GM21447 (cell line): ENCODE results near the gene KLK5.
"Not testable (repeated sequence)": the region's sequence is repeated elsewhere in the genome, so short reads cannot be mapped to it uniquely, and the experiment has no call there.

Experiments
- ATAC-seq: cut with Tn5 transposase; IDR thresholded peaks from one replicate; pipeline ENCODE4 v1.9.1; 2021; ENCODE audit not compliant: unreplicated experiment

Gene KLK5, protein sequence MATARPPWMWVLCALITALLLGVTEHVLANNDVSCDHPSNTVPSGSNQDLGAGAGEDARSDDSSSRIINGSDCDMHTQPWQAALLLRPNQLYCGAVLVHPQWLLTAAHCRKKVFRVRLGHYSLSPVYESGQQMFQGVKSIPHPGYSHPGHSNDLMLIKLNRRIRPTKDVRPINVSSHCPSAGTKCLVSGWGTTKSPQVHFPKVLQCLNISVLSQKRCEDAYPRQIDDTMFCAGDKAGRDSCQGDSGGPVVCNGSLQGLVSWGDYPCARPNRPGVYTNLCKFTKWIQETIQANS

DNA sequence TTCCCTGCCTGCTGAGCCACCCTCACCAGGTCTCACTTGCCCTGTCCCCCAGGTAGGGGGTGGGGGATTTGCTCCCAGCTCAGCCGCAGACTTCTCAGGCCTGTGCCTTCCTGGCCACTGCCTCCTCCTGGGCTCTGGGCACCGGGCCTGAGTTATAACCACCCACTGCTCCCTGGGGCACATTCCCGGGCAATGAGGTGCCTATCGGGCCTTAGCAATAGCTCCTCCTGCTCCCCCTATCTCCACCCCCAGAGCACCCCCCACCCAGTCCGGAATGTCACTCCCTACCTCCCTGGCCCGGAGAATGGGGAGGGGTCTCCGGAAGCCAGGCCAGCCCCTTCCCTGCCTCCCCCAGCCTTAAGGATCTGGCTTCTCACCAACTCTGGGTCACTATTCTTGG lies at the start of gene KLK5:
KLK5 (minus strand) TSS at position 129 of the 400 bp plus-strand sequence. CDS start 381 bp downstream, outside the sequence.
- ATAC-seq = no peak

DNA sequence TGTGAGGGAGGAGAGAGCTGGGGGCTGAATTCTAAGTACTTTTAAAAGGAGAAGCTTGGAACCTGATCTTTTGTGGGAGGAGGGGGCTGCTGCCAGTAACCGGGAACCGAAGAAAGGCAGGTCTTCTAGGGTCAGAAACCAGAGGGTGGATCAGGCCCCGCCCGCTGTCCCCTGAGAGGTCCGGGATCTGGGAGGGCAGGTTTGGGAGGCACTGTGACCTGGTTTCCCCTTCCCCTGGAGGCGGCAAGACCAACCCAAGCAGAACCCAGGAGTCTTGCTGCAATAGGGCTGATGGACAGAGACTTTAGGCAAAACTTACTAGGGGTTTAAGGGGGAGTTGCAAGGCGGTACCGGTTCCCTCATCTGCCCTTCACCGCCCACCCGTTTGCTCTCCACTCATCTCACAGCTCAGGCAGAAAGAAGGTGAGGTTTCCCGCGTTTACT lies 49.3 kb upstream of the KLK5 start:
- no peak for ATAC-seq

- no peak for ATAC-seq
Observed at GRCh38 chr19:51001515-51001914, 48.7 kb upstream of the KLK5 start, which contains the start of gene KLK8. Gene KLK8 (minus strand): TSS chr19:51001604. CDS start chr19:51001167, 437 bp downstream.

DNA sequence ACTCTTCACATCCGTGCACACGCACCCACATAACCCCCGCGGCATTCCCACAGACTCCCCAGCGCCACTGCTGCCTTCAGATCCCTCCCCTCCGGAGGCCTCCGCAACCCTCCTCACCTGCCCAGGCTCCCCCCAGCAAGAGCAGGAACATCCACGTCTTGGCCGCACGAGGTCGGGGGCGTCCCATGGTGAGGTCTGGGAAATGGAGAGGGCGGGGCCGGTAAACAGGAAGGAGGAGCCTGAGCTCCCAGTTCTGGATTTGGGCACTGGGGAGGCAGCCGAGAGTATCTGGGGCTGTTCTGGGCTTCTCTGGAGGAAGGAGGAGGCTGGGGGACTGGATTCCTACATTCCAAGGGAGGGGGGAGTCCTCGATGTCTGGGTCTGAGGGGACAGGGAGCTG lies 48.1 kb upstream of the KLK5 start:
- no peak for ATAC-seq

DNA sequence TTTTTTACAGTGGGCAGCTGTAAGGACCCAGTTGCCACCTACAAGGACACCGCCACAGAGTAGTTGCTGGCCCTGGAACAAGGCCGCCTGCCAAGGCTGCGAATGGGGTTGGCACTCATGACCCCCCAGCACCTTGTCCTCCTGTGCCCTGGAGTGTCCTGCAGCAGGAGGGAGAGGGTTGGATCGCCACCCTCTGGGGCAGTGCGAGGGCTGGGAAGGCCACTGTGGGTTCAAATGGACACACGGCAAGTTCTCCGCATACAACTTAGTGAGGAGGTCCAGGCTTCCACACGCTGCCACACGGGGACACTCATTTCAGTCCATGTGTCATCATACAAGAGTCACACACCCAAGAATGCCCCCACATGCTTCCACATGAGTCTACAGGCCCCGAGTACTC lies 47.6 kb upstream of the KLK5 start:
- no peak for ATAC-seq

GRCh38 chr19:50998686-50999085 lies 45.8 kb upstream of the KLK5 start:
- ATAC-seq = no peak

- no peak for ATAC-seq
Observed at GRCh38 chr19:50998061-50998460, 45.2 kb upstream of the KLK5 start.

DNA sequence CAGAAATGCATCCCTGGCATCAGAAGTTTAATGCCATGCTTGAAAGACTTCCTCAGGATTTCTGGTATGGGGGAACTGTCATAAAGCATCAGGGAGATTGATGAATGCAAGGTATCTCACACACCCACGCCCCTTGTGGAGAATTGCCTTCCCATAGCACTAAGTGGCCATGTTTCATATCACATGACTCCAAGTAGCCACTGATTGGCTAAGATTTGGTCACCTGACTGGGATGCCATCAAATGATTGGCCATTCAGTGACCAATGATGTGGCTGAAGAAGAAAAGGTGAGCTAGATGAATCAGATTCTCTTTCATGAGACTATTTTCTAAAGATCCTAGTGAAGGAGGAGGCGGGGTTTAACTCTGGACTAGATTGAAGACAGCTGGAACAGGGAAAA lies 41.3 kb upstream of the KLK5 start:
- no peak for ATAC-seq

DNA sequence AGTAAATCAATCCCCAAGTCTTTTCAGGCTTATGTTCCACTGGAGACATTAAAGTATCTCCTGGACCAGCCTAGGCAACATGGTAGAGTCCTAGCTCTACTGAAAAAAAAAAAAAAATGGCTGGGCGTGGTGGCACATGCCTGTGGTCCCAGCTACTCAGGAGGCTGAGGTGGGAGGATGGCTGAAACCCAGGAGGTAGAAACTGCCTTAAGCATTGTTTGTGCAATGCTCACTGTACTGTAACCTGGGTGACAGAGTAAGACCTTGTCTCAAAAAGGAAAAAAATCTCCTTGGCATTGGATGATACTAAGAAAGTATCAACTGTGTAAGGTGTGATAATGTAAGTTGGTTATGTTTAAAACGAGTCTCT lies 39.8 kb upstream of the KLK5 start:
- no peak for ATAC-seq

DNA sequence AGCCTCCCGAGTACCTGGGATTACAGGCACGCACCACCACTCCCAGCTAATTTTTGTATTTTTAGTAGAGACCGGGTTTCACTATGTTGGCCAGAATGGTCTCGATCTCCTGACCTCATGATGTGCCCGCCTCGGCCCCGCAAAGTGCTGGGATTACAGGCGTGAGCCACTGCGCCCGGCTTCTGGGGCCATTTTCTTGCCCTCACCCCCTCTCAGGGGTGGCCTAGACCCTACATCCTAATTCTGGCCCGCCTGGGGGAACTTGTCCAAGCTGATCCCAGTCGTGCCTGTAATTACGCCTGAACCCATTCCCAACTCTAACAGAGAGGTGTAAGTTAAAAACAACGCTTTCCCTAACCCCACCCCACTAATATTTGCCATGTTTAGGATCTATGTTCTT lies 31.6 kb upstream of the KLK5 start:
- not testable (repeated sequence) for ATAC-seq

GRCh38 chr19:50983625-50984292 lies 30.9 kb upstream of the KLK5 start, which contains the start of gene KLK7:
Gene KLK7 (minus strand): TSS chr19:50983917. CDS start chr19:50982399, 1,518 bp downstream.
- ATAC-seq = no peak

GRCh38 chr19:50982186-50982585 lies 29.3 kb upstream of the KLK5 start:
- ATAC-seq = no peak

- ATAC-seq = no peak
Observed at GRCh38 chr19:50981587-50982146, 28.8 kb upstream of the KLK5 start.

DNA sequence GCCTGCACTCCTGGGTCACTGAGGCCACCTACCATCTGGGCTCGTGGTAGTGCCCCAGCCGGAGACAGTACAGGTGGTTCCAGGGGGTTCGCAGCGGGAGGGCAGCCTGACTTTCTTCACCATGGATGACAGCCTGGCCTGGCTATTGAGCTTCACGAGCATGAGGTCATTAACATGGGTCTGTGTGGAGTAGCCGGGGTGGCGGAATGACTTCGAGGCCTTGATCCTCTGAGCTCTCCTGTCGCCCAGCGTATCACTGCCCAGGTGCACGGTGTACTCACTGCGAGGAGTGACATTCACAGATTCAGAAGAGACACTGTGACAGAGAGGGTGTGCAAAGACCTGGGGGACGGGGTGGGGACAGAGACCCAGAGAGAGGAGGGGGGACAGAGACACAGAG lies 27.4 kb upstream of the KLK5 start:
- ATAC-seq = no peak

DNA sequence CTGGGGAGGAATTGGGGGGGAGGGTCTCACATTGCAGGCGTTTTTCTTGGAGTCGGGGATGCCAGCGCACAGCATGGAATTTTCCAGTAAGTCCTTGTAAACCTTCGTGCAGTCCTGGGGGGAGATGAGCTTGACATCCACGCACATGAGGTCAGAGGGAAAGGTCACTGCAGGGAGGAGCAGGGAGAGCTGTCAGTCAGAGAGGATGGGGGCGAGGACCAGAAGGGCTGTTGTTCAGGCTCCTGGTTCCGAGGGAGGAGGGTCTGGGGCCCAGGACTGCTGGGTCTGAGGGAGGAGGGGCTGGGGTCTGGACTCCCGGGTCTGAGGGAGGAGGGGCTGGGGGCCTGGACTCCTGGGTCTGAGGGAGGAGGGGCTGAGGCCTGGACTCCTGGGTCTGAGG lies 26.9 kb upstream of the KLK5 start:
- no peak for ATAC-seq

DNA sequence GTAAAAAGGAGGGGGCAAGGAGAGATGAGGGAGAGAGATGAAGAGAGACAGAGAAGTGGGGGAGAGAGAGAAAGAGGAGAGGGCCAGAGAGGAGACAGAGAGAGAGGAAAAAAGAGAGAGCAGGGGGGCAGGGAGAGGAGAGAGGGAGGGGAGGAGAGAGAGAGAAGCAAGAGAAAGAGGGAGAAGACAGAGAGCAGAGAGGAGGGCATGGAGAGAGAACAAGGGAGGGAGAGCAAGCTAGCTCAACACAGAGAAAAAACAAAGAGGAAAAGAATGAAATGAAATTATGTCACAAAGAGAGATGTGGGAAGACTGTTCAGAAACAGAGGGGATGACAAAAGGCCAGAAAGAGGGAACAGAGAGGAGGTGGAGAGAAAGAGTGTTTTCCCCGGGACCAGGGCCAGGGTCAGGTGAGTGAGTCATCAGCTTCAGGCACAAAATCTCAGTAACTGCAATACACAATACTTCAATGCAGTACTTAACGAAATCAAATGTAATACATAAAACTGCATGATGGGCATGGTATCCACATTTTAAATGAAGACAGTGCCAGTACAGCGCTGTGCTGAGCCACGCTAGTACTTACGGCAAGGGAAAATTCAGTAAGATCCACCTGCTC lies 26.0 kb upstream of the KLK5 start:
- ATAC-seq = no peak

DNA sequence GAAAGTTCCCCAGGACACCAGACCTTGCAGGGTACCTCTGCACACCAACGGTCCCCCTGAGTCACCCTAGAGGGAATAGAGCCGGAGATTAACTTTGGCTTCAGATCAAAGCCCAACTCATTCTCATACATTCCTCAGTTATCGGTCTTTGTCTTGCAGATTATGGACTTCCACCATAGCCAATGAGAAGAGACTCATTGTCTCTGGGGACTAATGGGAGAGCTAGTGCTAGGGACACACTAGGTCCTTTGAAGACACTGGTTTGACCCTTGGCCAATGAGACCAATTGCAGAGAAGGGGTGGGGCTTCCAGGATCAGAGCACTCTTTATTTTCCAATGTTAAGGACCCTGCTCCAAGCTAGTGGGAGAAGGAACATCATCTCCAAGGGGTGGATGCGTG lies 24.8 kb upstream of the KLK5 start:
- no peak for ATAC-seq

- ATAC-seq = no peak
Observed at GRCh38 chr19:50975766-50976165, 22.9 kb upstream of the KLK5 start.

DNA sequence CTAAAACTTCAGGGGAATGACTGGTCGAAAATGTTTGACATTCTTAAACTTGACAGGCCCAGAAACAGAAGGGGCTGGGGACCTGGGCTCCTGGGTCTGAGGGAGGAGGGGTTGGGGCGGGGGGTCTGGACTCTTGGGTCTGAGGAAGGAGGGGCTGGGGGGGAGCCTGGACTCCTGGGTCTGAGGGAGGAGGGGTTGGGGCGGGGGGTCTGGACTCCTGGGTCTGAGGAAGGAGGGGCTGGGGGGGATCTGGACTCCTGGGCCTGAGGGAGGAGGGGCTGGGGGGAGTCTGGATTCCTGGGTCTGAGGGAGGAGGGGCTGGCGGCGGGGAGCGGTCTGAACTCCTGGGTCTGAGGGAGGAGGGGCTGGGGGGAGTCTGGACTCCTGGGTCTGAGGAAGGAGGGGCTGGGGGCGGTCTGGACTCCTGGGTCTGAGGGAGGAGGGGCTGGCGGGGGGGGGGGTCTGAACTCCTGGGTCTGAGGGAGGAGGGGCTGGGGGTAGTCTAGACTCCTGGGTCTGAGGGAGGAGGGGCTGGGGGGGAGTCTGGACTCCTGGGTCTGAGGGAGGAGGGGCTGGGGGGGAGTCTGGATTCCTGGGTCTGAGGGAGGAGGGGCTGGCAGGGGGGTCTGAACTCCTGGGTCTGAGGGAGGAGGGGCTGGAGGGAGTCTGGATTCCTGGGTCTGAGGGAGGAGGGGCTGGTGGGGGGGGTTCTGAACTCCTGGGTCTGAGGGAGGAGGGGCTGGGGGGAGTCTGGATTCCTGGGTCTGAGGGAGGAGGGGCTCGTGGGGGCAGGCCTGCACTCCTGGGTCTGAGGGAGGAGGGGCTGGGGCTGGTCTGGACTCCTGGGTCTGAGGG lies 22.1 kb upstream of the KLK5 start:
- ATAC-seq = no peak

DNA sequence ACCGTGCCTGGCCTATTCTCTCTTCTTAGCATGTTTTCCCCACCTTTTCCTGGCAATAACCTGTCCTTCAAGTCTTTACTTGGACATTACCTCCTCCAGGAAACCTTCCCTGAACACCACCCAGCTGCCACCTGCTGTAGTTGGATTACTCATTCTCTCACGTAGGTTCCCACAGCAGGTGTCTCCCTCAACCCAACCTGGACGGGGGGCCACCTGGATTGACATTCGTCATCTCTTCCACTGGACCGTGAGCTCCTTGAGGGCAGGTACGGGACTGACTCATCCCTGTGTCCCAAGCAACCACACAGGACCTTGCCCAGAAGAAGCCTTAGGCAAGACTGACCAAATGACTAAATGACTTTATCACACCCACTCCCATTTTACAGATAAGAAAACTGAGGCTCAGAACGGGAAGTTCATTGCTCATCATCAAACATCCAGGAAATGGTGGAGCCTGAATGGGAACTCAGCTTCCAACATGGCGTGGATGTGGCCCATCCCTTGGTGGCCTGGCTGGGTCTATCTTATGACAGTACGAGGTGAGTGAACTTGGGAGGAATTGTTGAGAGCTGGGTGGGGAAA lies 20.0 kb upstream of the KLK5 start:
- ATAC-seq = no peak
